ENCODE data around the gene WDR44. TPM values are rescaled to one million over a fixed set of nuclear protein-coding genes. Genes with fewer than 3 reads are reported as not detected.

The WDR44 gene
- total and polyA plus RNA-seq, 2 of the 13 experiments (the other 11 are each of a cell fraction or from before 2014, with no cell fraction given): 2.2 to 4.3 TPM

DNA sequence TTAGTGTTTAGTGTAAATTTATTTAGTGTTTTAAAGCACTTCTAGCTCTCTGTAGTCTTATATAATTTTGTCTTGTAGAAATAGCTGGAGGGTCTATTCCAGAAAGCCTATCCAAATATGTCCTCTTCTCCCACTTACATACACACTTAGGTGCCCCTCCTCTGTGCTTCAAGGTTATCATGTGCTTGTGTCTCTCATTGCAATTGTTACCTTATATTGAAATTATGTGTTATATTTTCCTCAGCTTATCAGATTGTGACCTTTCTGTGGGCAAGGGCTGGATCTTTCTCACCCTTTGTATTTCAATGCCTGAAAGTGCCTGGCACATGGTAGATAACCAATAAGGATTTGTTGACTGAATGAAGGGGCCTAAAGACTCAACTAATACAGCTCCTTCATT is 18.4 kb downstream of the WDR44 start (continued):
- TF ChIP-seq HHEX (CRISPR knock-in tag; IDR thresholded peaks at IDR 0.05): no peak
- TF ChIP-seq, protein P1, sequence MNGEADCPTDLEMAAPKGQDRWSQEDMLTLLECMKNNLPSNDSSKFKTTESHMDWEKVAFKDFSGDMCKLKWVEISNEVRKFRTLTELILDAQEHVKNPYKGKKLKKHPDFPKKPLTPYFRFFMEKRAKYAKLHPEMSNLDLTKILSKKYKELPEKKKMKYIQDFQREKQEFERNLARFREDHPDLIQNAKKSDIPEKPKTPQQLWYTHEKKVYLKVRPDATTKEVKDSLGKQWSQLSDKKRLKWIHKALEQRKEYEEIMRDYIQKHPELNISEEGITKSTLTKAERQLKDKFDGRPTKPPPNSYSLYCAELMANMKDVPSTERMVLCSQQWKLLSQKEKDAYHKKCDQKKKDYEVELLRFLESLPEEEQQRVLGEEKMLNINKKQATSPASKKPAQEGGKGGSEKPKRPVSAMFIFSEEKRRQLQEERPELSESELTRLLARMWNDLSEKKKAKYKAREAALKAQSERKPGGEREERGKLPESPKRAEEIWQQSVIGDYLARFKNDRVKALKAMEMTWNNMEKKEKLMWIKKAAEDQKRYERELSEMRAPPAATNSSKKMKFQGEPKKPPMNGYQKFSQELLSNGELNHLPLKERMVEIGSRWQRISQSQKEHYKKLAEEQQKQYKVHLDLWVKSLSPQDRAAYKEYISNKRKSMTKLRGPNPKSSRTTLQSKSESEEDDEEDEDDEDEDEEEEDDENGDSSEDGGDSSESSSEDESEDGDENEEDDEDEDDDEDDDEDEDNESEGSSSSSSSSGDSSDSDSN (CRISPR knock-in tag; IDR thresholded peaks at IDR 0.05): no peak
- no peak for TF ChIP-seq RFX3 (CRISPR knock-in tag; IDR thresholded peaks at IDR 0.05)
- TF ChIP-seq DZIP1 (CRISPR knock-in tag; IDR thresholded peaks at IDR 0.05): no peak
- no peak for TF ChIP-seq NFKB2 (CRISPR knock-in tag; IDR thresholded peaks at IDR 0.05; ENCODE audit: borderline replicate concordance)
- TF ChIP-seq TFDP1 (CRISPR knock-in tag; IDR thresholded peaks at IDR 0.05; ENCODE audit: borderline replicate concordance): no peak

DNA sequence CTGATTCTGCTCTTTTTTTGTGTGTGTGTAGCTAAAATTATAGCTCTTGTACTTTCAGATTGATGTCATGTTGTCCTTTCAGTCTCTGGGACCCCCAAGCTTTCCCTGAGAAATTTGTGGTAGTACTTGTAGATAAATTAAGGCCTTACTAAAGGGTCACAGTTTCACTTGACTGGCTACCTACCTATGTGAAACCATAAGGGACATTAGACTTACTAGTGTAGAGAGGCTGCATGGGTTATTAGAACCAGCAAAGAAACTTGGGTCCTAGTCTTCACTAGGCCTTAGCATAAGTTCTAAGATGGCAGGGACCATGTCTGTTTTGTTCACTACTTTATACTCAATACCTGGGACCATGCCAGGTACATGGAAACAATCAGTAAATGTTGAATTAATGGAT is 21.4 kb downstream of the WDR44 start:
- in situ Hi-C loops (cut with HindIII; ENCODE audit: extremely low pct_ligation_motif_present, low pct_unique_long_range_greater_than_20kb): no loop called here
- Histone ChIP-seq H3K9me3 (ENCODE audit: low read length) (no peaks in the 10 kb centered on the region), H3K4me2 (ENCODE audit: low read depth, low read length) (no peak overlapping the region), H2AFZ (ENCODE audit: low read length) (no peak overlapping the region), H3K27ac (ENCODE audit: extremely low read length, insufficient read depth, low read length) (no peak overlapping the region), H4K20me1 (ENCODE audit: insufficient read depth, low read length) (no peaks in the 10 kb centered on the region), H3K79me2 (ENCODE audit: insufficient read depth, low read length) (peaks cover 2% of the 10 kb centered on the region), H3K36me3 (replicated peaks in 1 of 2; ENCODE audit: control insufficient read depth in 1 of 2, insufficient read depth in 2 of 2, low read length in 2 of 2) (no peaks in the 10 kb centered on the region), H3K27me3 (ENCODE audit: control insufficient read depth in 1 of 2, insufficient read depth in 2 of 2, low read length in 2 of 2) (no peaks in the 10 kb centered on the region), H3K4me3 (replicated peaks in 1 of 3; ENCODE audit: insufficient read depth in 1 of 3, low read depth in 2 of 3, low read length in 3 of 3) (no peak overlapping the region), H3K9ac (ENCODE audit: insufficient read depth, low read depth, low read length) (no peak overlapping the region), H3K4me1 (ENCODE audit: insufficient read depth, low read length) (no peaks in the 10 kb centered on the region)
- POLR2A ChIA-PET: no interaction called here
- ATAC-seq (no peak), DNase-seq (ENCODE audit: low spot score) (no peak), FAIRE-seq (no peak)
- CTCF ChIA-PET (ENCODE audit: low intra/inter-chr PET ratio, low total read pairs): no interaction called here
- intact Hi-C loops (cut with micrococcal nuclease; ENCODE audit: unreplicated experiment): no loop called here
- BruUV-seq (replicated peaks): no TSS peak
- TF ChIP-seq GABPB1 (CRISPR knock-in tag; IDR thresholded peaks at IDR 0.05) (no peak), SNRNP70 (IDR thresholded peaks at IDR 0.05; ENCODE audit: low read depth, low read length) (no peak), ZBTB3 (CRISPR knock-in tag; IDR thresholded peaks at IDR 0.05; ENCODE audit: borderline replicate concordance, low read depth) (no peak), TRAFD1 (CRISPR knock-in tag; IDR thresholded peaks at IDR 0.05; ENCODE audit: borderline replicate concordance) (no peak), ZNF746 (CRISPR knock-in tag; IDR thresholded peaks at IDR 0.05) (no peak), HES4 (CRISPR knock-in tag; IDR thresholded peaks at IDR 0.05; ENCODE audit: borderline replicate concordance) (no peak), SALL1 (CRISPR knock-in tag; IDR thresholded peaks at IDR 0.05) (no peak), ELK4 (CRISPR knock-in tag; IDR thresholded peaks at IDR 0.05; ENCODE audit: borderline replicate concordance) (no peak)

Data from HepG2 (cell line).